Smooth muscle cell of the brain vasculature (primary cell): ENCODE measurements around the gene SCPEP1.
"Not testable (repeated sequence)": the region's sequence is repeated elsewhere in the genome, so short reads cannot be mapped to it uniquely, and the experiment has no call there.

Experiments used
- DNase-seq: peaks from one replicate; pipeline ENCODE4 v3.0.0-alpha.2; 2012; ENCODE audit warnings: low read depth, low spot score

Gene SCPEP1, protein sequence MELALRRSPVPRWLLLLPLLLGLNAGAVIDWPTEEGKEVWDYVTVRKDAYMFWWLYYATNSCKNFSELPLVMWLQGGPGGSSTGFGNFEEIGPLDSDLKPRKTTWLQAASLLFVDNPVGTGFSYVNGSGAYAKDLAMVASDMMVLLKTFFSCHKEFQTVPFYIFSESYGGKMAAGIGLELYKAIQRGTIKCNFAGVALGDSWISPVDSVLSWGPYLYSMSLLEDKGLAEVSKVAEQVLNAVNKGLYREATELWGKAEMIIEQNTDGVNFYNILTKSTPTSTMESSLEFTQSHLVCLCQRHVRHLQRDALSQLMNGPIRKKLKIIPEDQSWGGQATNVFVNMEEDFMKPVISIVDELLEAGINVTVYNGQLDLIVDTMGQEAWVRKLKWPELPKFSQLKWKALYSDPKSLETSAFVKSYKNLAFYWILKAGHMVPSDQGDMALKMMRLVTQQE

DNA sequence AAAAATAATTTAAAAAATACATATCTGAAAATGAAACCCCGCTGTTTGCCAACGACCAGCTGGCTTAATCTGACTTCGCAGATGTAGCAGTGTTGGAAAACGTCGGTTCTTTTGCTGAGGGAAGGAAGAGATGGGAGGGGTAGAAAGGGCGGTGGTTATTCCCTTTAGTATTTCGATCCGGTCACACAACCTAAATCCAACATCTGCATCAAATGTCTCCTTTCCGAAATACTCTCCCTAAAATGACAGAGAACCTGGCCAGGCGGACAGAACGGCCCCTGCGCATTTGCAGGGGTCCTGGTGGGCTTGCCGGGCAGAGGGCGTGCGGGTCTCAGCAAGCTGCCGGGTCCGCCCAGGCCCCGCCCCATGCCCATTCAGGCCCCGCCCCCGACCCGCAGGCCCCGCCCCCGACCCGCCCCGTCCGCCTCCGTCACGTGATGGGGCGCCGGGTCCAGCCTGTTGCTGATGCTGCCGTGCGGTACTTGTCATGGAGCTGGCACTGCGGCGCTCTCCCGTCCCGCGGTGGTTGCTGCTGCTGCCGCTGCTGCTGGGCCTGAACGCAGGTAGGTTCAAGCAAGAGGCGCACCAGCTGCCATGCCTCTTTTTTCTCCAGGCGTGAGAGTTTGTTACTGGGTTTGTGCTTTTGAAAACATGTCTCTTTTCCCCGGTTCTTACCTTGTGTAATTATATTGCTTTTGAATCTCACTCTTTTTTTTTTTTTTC is at the start of gene SCPEP1:
Gene SCPEP1, plus strand, starts transcription at position 459 of the 723 bp plus-strand sequence. Its CDS starts 29 bp downstream, at position 488.
- DNase-seq: peak; percentile 15

DNA sequence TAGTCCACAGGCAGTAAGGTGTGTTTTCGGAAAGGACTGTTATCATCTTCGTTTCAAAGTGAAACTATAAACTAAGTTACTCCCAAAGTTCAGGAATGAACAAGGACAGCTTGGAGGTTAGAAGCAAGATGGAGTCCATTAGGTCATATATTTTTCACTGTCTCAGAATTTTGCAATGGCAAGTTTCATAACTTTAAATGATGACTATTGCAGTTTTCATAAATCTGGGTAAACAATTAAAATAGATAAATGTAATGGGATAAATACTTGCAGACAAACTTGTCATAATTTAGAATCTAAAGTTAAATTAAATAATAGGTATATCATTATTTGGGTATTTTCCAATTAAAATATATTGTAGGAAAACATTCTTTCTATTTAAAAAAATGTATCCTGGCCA is 49.3 kb upstream of the SCPEP1 start:
- no peak for DNase-seq

DNA sequence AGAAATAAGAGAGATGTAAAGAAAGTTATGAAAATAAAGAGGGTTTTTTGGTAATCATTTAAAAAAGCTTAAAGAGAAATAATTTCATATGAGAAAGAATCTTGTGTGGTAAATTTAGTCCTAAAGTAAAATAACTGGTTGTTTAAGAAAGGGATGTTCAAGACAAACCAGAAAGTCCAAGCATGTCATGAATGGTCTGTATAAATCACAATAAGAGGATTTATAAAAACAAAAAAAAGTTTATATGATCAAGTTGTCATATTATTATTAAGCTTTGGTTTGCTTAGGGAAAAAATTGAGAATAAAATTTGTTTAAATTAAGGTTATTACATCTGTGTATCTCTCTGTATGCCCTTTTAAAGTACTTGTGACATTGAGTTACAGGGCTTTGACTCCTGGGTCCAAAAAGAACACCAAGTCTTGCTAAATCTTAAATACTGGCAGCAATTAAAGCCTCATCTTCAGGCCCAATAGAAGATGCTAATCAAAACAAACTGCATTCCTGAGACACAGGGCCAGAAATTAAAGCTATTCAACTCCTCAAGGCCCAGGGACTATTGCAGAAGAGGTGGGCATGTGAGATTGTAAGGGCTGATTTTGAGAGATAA is 48.5 kb upstream of the SCPEP1 start:
- DNase-seq: no peak

DNA sequence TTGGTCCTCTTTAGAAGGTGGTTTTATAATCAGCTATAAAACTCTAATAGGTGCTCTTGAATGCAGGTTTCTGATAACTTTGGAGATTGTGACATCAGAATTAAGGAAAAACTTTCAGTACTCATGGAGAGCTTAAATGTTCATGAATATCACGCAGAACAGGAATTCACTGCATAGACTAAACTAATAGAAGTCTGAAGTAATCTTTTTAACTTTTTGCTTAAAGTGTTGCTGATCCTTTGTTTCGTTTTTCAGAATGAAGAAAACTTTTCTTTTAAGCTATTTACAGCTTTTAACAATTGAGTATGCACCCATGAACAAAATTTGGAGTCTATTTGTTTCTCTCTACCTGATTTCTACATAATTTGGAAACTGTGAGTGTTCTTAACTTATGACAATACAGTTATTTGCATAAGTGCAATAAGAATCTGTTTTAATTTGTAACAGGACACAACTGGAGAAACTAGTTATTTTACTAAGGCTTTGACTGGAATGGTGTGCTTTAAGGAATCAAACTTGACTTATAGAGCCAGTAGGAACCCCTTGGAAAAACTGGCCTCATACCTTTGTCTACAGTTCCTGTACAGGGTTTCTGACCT is 47.1 kb upstream of the SCPEP1 start:
- DNase-seq: no peak

DNA sequence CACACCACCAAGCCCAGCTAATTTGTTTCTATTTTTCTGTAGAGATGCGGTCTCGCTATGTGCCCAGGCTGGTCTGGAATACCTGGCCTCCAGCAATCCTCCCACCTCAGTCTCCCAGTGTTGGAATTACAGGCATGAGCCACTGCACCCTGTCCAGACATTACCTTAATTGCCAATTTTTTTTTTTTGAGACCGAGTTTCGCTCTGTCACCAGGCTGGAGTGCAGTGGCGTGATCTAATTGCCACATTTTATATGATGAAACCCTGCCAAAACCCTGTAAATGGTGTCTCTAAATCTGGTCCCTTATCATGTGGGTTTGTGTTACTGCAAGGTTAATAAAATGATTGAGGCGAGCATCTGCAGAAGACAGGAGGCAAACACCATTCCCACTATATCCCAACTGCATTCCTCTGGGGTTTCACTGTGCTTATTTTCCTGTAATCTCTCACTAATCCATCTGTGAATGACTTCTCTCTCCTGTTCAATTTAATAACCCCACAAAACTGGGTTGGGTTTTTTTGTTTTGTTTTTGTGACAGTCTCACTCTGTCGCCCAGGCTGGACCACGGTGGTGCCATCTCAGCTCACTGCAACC is 44.7 kb upstream of the SCPEP1 start:
- no peak for DNase-seq

DNA sequence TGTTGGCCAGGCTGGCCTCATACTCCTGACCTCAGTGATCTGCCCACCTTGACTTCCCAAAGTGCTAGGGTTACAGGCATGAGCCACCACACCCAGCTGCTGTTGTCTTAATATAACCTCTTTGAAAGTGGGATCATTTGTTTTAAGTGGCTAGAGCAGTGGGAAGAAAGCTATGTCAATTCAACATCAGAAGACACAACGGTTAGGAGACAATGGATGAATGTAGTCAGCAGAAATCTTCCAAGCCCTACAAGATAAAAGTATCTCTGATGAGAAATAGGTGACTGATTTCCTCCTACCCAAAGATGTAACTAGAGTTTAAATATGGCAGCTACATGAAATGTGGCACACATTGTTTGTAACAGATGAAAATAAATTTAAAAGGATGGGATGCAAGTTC is 44.1 kb upstream of the SCPEP1 start:
- DNase-seq: no peak

DNA sequence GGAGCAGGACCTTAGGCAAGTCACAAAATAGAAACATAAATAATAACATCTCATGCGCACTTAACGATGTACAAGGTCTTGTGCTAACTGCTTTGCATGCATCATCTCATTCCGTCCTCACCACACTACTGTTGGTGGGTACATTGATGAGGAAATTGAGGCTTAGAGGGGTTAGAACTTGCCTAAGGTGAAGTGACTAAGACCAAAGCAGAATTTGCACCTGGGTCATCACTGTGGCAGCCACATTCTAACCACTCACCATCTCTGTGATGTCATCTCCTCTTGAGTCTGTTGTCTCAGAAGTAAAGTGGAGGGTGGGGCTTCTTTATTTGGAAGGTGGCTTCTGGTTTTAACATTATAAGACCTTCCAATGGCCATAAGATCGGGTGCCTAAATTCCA is 43.7 kb upstream of the SCPEP1 start:
- DNase-seq: no peak

DNA sequence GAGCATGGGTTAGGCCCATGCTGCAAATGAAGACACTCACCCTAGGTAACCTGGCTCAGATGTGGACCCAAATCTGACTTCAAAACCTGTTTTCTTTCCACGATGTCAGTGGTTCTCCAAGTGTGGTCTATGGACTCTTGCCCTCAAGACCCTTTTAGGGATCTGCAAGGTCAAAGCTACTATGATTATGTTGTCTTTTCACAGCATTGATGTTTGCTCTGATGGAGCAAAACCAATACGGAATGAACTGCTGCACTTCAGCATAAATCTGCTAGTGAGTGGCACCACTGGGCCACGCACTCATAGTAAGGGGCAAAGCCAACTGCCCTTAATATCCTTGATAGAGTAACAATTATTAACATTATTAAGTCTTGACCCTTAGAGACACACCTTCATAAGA is 42.5 kb upstream of the SCPEP1 start:
- no peak for DNase-seq

DNA sequence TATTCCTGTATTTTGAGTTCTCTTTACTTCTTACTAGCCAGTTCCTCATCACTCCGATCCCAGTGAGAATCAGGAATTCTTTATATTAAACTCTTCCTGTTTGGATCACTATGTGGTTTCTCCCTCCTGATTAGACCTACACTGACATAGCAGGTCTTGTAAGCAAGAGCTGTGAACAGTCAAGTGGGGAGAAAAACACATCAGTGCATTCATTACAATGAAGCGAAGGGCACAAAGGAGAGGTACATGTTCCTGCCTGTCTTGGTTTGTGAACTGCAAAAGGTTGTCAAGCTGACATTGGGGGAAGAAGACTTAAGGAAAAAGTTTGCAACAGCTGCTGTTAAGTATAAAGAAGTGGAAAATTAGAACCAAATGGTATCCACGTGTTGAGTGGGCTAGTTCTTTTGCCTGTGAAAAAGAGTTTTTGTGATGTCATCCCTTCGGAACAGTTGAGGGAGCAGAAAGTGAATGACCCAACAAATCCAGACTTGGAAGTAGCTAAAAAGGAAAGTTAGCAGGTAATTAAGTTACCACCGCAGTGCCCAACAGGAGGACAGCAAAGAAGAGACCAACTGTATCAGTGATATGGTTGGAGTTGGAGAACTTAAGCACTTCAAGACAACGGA is 41.1 kb upstream of the SCPEP1 start:
- DNase-seq: no peak

DNA sequence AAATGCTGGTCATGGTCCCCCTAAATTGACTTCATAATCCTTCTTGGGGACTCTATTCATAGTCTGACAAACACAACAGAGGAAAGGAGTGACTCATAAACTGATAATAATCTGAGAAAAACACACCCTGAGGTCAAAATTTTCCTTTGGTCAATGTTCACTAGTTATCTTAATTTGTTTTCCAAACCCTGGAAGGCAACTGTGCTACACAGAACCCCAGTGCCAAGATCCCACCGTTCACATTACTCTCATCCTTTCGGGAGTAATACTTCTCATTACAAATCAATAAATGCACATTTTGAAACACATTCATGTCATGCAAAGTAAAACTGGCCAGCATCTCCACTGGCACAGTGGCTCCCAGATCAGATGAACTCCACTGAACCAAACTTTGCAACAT is 40.2 kb upstream of the SCPEP1 start:
- DNase-seq: no peak

DNA sequence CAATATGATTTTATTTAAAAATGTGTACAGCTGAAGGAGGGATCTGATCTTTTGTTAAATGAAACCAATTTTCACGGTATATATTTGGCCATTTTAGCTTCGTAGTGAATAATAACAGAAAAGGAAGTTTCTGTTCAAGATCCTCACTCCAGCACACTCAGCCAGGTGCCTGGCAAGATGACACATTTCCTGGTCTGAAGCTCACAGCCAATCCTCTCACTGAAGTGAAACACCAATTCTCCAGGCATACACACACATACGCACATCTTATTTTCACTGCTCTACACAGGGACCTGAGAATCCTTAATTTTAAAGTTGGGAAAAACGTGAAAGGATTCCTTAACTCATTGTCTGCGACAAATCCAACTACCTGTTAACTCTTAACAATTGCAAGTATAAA is 39.7 kb upstream of the SCPEP1 start:
- not testable (repeated sequence) for DNase-seq

DNA sequence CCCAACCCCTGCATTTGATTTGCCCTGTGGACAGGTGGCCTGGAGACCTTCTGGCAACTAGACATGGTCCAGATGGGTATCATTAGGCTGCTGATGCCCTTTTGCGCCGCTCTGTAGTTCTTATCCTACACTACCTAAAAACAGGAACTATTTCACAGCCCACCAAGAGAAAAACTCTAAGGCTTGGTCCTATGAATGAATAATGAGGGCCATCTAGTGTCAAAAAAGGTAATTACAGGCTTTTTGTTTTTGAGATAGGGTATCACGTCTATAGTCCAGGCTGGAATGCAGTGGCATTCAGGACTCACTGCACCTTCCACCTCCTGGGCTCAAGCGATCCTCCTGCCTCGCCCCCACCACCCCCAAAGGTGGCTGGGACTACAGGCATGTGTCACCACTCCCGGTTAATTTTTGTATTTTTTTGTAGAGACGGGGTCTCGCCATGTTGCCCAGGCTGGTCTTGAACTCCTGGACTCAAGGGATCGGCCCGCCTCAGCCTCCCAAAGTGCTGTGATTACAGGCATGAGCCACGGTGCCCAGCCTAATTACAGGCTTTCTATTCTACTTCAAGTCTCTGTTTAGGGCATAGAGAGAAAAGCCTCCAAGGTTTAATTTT is 38.0 kb upstream of the SCPEP1 start:
- DNase-seq: no peak

DNA sequence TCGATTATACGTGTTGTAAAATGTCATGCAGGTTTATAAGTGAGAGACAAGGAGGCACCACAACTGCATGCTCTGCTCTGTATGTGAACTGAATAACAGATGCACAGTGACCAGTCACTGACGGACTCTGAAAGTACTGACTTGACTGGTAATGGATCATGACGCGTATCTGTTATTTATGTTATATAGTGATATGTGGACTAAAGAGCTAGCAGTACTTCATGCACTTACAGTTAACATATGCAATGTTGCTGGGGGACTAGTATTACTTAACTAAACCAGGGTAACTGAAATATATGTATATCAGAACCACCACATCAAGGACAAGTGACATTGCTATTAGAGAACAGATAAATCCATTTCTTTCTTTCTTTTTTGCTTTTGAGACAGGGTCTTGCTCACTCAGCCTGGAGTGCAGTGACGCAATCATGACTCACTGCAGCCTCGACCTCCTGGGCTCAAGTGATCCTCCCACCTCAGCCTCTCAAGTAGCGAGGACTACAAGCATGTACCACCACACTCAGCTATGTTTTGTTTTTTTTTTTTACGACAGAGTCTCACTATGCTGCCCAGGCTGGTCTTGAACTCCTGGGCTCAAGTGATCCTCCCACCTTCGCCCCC is 34.3 kb upstream of the SCPEP1 start:
- no peak for DNase-seq

DNA sequence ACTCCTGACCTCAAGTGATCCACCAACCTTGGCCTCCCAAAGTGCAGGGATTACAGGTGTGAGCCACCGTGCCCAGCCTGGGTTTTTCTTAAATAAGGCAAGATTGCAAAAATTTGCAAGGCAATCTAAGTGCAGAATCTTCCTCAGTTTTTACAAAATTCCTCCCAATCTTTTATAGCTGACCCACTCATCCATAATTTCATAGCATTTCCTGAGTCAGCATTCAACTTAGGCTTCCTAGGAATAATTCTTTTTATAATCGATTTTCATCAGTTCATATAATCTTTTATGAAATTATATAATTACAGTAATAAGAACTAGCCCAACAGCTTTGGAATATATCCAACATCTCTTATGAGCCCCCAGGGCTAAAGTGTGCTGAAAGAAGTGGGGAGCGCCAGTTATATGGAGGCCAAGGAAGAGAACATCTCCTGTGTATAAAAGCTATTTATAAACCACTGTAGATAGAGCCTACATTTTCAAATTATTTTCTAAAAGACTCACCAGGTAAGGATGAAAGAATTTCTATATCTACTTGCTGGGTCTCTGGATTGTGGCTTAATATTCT is 31.9 kb upstream of the SCPEP1 start:
- DNase-seq: no peak

DNA sequence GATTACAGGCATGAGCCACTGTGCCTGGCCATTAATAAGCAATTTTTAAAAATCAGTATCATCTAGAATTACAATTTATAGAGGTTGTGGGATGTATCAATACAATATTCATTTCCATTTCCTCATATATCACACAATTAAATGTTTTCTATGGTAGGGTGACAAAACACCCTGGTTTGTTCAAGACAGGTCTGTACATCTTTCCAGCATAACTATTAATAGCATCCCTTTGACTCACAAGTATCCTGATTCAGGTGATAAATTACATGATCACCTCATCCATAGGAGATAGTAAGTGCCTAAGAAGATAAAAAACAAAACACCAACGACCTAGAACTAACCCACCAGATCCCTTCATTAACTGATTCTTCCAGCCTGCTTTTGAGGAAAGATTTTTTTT is 30.2 kb upstream of the SCPEP1 start:
- DNase-seq: no peak

DNA sequence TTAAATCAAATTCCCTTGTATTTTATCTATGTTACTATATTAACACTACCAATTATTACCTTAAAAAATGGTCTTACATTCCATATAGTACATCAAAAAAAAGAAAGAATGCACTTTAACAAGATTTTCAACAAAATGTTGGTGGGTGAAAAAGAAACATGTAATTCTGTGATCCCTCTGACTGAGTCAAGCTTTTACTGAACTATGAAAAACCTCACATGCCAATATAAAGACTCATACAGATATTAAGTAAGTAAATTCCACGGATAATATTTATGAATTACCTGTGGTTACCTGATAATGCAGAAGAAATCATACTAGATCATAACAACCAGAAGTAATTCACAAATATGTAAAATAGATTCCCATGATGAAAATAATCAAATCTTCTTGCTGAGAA is 29.4 kb upstream of the SCPEP1 start:
- no peak for DNase-seq

DNA sequence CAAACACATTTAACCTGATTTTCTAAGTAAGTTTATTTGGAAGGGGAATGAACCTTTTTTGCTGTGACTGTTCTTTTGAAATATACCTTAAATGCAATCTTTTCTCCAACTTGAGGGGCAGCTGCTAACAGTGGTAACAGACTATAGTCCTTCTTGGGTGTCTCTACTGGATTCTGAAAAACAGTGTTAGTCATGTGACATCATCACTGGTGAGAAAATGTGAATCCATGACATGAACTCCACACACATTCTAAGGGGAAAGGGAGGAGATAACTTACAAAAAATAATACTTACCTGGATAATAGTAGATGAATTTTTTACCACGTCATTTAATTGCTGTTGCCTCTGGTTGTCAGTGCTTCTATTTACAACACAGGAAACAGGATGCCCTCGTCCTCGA is 28.3 kb upstream of the SCPEP1 start:
- no peak for DNase-seq

DNA sequence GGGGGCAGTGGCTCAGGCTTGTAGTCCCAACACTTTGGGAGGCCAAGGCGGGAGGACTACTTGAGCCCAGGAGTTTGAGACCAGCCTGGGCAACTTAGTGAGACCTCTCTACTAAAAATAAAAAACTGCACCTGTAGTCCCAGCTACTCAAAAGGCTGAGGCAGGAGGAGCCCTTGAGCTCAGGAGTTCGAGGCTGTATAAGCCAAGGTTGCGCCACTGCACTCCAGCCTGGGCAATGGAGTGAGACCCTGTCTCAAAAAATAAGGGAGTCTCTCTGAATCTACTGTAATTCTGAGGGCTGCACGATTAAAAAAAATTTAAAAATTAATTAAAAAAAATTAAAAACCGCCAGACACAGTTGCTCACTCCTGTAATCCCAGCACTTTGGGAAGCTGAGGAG is 20.9 kb upstream of the SCPEP1 start:
- DNase-seq: no peak

DNA sequence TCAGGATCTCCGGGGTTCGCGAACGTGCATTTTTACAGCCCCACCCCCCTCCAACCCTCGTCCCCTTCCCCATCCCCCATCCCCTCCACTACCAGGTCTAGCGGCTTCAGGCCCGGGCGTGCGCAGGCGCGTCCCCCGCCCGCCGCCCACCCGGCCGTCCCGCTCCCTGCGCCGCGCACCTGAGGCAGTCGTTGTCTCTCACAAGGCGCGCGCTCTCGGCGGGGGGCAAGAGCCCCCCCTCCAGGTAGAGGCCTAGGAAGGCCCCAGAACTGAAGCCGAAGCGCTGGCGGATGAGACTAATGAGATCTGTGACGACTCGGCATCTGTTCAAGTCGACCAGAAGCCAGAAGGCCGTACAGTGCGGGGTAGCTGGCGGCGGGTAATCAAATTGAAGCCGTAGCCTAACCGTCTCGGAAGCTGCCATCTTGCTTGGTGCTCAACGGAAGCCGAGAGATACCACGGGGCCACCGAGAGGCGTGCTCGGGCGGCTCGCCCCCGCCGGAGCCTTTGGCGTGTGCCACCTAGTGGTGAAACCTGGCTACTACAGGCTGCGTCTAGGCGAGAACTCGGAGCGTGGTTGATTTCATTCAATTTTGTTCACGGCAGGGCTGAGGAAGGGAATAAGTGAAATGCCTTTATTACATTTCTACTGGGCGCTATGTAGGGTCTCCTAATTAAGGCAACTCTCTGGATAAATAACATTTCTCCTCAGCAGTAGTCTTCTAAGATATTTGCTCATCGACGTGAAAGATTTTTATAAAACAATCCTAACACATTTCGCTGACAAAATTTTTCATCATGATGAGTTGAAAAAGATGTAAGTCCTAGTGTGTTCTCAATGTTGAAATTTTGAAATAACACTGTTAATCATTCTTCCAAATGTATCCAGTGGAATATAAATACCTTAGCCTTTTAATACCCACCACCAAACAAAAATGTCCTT is 17.1 kb upstream of the SCPEP1 start, which contains the start of gene COIL:
Gene COIL, minus strand, starts transcription at position 455 of the 943 bp plus-strand sequence. Its CDS starts 31 bp downstream, at position 424.
- peak; percentile 77 for DNase-seq
